Measurements from ENCODE around the gene TENM4.

TENM4 gene

GRCh38 chr11:78615724-78616123 is 825.1 kb downstream of the TENM4 start:
- TF ChIP-seq ZBTB7A (IDR thresholded peaks at IDR 0.05; ENCODE audit: low read depth): no peak
- TF ChIP-seq TAF1 (IDR thresholded peaks at IDR 0.05; ENCODE audit: low read depth): no peak
- no peak for TF ChIP-seq NFIC (IDR thresholded peaks at IDR 0.05)
- no peak for TF ChIP-seq MAX (IDR thresholded peaks at IDR 0.05)

- TF ChIP-seq CEBPB (IDR thresholded peaks at IDR 0.05) (no peak), TCF12 (IDR thresholded peaks at IDR 0.05; ENCODE audit: low read depth) (no peak)
Measured at GRCh38 chr11:78613378-78613813, 827.4 kb downstream of the TENM4 start.

GRCh38 chr11:78612721-78613377 is 828.0 kb downstream of the TENM4 start:
- TF ChIP-seq CREB1 (IDR thresholded peaks at IDR 0.05; ENCODE audit: low read depth) (no peak), TAF1 (IDR thresholded peaks at IDR 0.05; ENCODE audit: low read depth) (no peak), USF1 (IDR thresholded peaks at IDR 0.05) (no peak), EP300 (IDR thresholded peaks at IDR 0.05; ENCODE audit: borderline replicate concordance) (no peak), REST (IDR thresholded peaks at IDR 0.05; ENCODE audit: low read depth) (no peak), FOXM1 (IDR thresholded peaks at IDR 0.05; ENCODE audit: borderline replicate concordance, low read depth) (no peak), RAD21 (IDR thresholded peaks at IDR 0.05; ENCODE audit: low read depth) (no peak), NFIC (IDR thresholded peaks at IDR 0.05) (no peak), MAX (IDR thresholded peaks at IDR 0.05) (no peak)

- TF ChIP-seq FOXM1 (IDR thresholded peaks at IDR 0.05; ENCODE audit: borderline replicate concordance, low read depth) (no peak), TAF1 (IDR thresholded peaks at IDR 0.05; ENCODE audit: low read depth) (no peak), ZBTB7A (IDR thresholded peaks at IDR 0.05; ENCODE audit: low read depth) (no peak), EP300 (IDR thresholded peaks at IDR 0.05; ENCODE audit: borderline replicate concordance) (no peak)
Measured at GRCh38 chr11:78607696-78608095, 833.1 kb downstream of the TENM4 start.

- TF ChIP-seq TEAD4 (IDR thresholded peaks at IDR 0.05) (no peak), TAF1 (IDR thresholded peaks at IDR 0.05; ENCODE audit: low read depth) (no peak), USF1 (IDR thresholded peaks at IDR 0.05) (no peak), ZBTB7A (IDR thresholded peaks at IDR 0.05; ENCODE audit: low read depth) (no peak), FOXM1 (IDR thresholded peaks at IDR 0.05; ENCODE audit: borderline replicate concordance, low read depth) (no peak), NFIC (IDR thresholded peaks at IDR 0.05) (no peak), TCF12 (IDR thresholded peaks at IDR 0.05; ENCODE audit: low read depth) (no peak), CEBPB (IDR thresholded peaks at IDR 0.05) (no peak), MAX (IDR thresholded peaks at IDR 0.05) (no peak), RAD21 (IDR thresholded peaks at IDR 0.05; ENCODE audit: low read depth) (no peak), CREB1 (IDR thresholded peaks at IDR 0.05; ENCODE audit: low read depth) (no peak), YY1 (IDR thresholded peaks at IDR 0.05; ENCODE audit: low read depth) (no peak), REST (IDR thresholded peaks at IDR 0.05; ENCODE audit: low read depth) (no peak), EP300 (IDR thresholded peaks at IDR 0.05; ENCODE audit: borderline replicate concordance) (no peak), EGR1 (IDR thresholded peaks at IDR 0.05) (no peak)
Measured at GRCh38 chr11:78606667-78607066, 834.2 kb downstream of the TENM4 start.

GRCh38 chr11:78605296-78605695 is 835.5 kb downstream of the TENM4 start:
- TF ChIP-seq MAX (IDR thresholded peaks at IDR 0.05): no peak
- no peak for TF ChIP-seq TEAD4 (IDR thresholded peaks at IDR 0.05)
- TF ChIP-seq TAF1 (IDR thresholded peaks at IDR 0.05; ENCODE audit: low read depth): no peak
- no peak for TF ChIP-seq EP300 (IDR thresholded peaks at IDR 0.05; ENCODE audit: borderline replicate concordance)
- TF ChIP-seq FOXM1 (IDR thresholded peaks at IDR 0.05; ENCODE audit: borderline replicate concordance, low read depth): no peak
- no peak for TF ChIP-seq CEBPB (IDR thresholded peaks at IDR 0.05)
- TF ChIP-seq YY1 (IDR thresholded peaks at IDR 0.05; ENCODE audit: low read depth): no peak
- TF ChIP-seq ZBTB7A (IDR thresholded peaks at IDR 0.05; ENCODE audit: low read depth): no peak
- no peak for TF ChIP-seq NFIC (IDR thresholded peaks at IDR 0.05)
- TF ChIP-seq RAD21 (IDR thresholded peaks at IDR 0.05; ENCODE audit: low read depth): no peak
- TF ChIP-seq CREB1 (IDR thresholded peaks at IDR 0.05; ENCODE audit: low read depth): no peak
- TF ChIP-seq USF1 (IDR thresholded peaks at IDR 0.05): no peak
- TF ChIP-seq TCF12 (IDR thresholded peaks at IDR 0.05; ENCODE audit: low read depth): no peak
- TF ChIP-seq REST (IDR thresholded peaks at IDR 0.05; ENCODE audit: low read depth): no peak

All from Ishikawa (cell line).